Activated CD8-positive, alpha-beta memory T cell treated with anti-CD3 and anti-CD28 coated beads, Interleukin-2, amount 50 U/mL, for 4 hours (primary cell): Measurements from ENCODE around the gene SCN3B.
"Not testable (repeated sequence)": the region's sequence is repeated elsewhere in the genome, so short reads cannot be mapped to it uniquely, and the experiment has no call there.

Source experiments
- DNase-seq: peaks from one replicate; pipeline ENCODE4 v3.0.0-alpha.2; 2020

SCN3B gene, protein sequence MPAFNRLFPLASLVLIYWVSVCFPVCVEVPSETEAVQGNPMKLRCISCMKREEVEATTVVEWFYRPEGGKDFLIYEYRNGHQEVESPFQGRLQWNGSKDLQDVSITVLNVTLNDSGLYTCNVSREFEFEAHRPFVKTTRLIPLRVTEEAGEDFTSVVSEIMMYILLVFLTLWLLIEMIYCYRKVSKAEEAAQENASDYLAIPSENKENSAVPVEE

DNA sequence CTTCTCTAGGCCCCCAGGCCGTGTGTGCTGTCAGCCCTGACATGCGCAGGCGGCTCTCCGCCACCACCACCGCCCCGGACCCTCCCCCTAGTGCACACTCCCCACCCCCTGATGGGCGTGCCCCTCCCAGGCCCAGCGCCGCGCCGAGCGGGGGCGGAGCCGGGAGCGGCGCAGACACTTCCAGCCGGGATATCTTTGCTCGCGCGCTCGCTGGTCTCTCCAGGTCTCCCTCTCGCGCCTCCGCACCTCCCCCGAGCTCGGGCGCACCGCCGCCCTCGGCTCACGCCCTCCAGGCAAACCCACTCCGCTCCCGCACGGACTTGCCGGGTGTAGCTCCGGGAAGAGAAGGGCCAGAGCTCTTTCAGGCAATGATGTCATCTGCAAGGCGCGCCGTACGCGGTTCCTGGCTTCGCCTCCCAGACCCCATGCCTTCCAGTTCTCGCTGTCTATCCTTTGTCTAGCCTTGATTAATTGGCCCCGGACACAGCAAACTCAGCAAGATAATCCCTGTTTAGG lies at the start of gene SCN3B:
Gene SCN3B (minus strand): TSS at position 59 of the 516 bp plus-strand sequence. CDS start 823 bp downstream, outside the sequence.
- no peak for DNase-seq

DNA sequence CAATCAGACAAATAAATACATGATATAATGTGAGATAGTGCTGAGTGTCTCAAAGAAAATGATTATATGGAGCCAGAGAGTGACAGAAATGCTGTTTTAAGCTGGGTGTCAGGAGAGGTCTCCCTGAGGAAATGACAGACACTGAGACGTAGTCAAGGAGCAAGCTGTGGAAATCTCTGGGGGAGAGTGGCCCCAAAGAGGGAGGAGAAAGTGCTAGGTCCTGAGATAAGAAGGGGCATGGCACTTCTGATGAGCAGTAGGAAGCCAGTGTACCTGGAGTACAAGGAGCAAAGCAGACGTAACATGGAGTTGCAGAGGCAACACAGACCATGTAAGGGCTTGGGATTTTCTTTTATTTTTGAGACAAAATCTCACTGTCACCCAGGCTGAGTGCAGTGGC lies 48.3 kb upstream of the SCN3B start:
- no peak for DNase-seq

DNA sequence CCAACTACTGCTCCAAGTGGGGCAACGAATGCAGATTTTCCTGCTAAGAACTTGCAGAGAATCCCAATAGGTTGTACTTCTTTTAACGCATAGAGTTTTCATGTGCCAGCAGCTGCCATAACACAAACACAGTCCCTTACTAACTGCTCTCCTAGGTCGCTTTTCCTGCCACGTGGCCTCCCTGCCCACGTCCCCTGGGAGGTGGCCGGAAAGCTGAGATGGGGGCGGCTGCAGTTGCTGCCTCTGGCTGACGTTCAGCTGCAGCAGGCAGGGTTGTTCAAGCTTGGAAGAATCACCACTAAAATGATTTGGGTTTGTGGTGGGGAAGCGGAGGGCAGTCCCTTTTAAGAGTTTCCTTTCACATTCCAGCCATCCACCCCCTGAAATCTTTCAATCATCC lies 47.7 kb upstream of the SCN3B start:
- no peak for DNase-seq

DNA sequence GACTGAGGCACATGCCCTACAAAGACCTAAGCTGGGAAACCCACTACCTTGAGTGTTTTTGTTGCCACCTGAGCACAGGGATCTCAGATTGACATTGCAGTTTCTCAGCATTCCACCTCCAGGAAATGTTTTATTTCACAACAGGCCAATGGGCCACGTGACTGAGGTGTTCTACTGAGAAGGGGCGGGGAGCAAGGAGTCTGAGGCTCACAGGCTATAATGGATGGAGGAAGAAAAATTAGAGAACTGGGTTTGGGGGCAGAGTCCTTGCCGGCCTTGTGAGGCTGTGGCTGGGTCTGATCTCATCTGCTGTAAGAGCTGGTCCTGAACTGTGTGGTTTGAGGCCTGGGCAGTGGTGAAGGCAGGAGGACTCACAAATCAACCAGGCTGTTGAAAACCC lies 46.3 kb upstream of the SCN3B start:
- no peak for DNase-seq

DNA sequence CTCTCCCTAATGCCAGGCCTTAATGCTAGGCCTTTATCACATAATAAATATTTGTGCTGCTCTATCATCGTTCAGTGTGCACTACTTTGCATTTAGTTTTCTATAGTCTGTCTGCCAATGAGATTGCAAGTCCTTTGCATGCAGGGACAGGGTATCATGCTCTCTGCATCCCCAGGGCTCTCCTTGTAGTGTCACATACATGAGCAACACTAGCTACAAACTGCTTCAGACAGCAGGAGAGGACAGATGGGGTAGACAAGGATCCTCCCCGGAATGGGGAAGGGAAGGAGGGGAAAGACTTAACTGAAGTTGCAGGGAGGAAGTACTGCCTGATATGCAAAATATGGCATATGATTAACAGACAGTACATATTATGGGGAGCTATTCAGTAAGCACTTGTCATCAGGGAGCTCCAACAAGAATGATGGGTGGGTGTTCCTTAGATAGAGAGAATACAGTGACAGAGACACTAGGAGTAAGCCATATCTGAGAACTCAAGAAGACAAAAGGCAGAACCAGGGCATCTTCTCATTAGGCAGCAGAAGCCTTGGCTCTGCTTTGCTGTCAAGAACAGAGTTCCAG lies 44.2 kb upstream of the SCN3B start:
- DNase-seq: no peak

DNA sequence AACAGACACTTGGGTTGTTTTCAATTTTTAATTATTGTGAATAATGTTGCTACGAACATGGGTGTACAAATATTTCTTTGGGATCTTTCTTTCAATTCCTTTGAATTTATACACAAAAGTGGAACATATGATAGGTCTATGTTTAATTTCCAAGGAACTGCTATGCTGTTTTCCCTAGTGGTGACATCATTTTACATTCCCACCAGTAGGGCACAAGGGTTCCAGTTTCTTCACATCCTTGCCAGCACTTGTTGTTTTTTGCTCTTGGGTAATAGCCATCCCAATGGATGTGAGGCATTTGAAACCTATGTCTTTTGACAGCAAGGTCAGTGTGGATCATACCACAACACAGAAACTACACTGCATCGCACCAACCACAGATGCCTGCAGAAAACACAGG lies 41.8 kb upstream of the SCN3B start:
- DNase-seq: no peak

DNA sequence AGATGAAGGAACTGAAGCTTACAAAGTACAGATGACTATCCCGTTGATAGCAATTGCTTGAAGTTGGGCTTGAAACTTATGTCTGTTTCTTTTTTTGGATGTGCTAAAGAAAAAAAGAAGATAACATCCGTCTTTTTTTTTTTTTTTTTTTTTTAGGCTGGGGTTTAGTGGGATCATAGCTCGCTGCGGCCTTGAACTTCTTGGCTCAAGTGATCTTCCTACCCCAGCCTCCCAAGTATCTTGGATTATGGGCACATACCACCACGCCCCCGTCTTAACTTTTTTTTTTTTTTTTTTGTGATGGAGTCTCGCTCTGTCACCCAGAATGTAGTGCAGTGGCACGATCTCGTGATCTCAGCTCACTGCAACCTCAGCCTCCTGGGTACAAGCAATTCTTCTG lies 40.8 kb upstream of the SCN3B start:
- no peak for DNase-seq

DNA sequence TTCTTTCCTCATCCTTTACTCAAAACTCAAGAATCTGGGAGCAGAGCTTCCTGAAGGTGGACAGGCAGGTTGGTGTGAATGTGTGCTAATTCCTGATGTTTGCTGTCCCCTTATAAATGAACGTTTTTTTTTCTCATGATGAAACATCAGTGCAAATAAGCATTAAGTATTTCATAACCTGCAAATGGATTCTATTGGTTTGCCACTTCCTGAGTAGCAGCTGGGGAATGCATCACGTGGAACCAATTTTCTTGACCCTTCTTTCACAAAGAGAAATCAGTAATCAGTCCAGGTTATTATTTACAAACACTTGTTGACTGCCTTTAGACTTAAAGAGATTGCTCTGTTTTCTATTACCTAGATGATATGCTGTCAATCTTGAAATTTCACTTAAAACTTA lies 40.1 kb upstream of the SCN3B start:
- DNase-seq: no peak

DNA sequence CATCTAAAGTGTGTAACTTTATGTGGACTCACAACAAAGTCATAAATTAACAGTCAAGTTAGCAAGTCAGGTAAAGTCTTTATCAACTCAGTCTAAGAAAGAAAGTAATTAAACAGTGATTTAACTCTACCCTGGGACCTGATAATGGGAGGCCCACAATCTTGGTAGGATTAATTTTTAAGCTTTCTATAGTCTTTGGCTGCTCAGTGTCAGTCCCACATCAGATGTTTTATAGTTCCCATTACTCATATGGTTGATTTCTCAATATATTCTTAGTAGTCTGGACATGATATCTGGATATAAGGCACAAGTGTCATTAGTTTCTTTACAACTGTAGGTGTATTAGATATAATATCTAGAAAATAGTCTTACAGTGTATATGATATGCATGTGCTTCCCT lies 38.5 kb upstream of the SCN3B start:
- no peak for DNase-seq

DNA sequence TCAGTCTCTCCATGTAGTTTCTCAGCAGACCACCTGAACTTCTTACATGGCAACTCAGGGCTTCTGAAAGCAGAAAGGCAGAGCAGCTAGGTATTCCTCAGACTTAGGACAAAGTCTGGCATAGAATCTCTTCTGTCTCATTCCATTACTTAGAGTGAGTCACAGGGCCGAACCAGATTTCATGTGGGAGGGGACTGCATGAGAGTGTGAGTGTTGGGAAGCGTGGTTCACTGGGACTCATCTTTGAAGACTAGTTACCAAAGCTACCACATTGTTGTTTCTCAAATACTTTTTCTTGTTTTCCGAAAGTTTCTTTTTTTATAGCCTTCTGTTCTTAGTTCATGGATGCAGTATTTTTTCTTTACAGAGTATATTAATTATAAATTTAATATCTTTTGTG lies 36.1 kb upstream of the SCN3B start:
- DNase-seq: no peak

DNA sequence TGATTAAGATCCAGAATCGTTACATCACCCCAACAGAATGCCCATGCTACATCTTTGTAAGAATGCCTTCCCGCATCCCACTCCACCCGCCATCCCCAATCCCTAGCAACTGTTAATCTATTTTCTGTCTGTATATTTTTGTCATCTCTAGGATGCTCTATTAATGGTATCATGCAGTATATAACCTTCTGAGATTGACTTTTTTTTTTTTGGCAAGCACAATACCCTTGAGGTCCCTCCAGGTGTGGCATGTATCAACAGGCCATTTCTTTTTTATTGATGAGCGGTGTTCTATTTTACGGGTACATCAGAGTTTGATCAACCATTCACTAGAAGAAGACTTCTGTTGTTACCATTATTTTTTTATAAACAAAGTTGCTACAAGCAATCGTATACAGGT lies 30.2 kb upstream of the SCN3B start:
- DNase-seq: no peak

DNA sequence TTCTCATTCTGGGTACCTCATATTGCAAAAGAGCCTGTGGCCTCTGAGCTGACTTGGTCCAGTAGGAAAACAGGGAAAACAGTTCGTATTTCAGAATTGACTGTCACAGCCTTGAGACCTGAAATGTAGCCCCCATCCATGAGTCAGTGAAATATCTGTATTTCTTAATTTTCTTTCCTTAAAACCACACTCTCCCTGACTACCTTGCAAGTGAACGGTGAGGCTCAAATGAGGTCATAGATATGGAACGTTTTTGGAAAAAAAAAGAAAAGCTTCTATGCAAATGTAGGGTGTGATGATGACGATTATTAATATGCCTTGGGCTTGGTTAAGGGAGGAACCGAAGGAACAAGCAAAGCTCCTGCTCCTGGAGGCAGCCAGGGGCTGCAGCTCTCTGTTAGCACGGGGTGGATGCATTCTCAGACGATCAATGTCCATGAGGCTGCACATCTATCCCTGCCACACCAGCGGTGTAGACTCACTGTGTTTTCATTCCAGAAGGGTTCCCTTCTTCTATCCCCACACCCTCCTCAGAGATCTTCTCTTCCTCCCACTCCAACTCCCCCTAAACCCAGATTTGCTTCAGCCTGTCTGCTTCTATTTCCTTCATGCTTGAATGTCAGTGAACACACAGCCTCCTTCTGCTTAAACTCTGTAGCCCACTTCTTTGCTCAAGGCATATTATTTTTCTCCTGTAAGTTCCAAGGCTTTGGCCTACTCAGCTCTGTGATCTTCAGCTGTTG lies 29.2 kb upstream of the SCN3B start:
- no peak for DNase-seq

DNA sequence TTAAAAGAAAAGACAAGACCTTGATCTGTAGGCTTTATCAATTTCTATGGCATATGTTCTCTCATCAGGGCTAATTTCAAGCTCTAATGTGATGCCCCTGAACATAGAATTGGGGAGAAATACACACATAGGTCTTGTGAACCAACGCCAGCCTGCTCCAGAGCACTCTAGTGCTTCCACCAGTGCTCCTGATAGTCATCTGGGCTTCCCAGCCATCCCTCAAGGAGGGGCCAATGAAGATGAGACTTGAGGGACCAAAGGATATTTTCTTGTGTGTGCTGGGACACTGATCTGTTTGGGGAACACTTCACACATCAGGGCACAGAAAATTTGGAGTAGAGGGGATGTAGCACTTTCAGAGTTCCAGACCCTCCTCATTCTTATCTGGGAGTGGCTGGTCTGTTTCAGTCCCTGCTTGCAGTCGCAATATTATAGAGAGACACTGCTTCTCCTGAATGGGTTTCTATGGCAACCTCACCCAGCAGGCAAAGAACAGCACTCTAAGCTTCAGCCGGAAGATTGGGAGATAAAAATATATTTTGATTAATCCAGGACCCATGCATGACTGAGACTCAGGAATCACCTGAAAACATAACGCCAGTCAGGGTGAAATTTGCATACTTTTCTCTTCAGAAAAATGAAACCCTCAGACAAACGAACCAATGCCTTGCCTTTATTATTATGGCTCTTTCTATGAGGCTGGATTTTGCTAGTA lies 28.4 kb upstream of the SCN3B start:
- no peak for DNase-seq

DNA sequence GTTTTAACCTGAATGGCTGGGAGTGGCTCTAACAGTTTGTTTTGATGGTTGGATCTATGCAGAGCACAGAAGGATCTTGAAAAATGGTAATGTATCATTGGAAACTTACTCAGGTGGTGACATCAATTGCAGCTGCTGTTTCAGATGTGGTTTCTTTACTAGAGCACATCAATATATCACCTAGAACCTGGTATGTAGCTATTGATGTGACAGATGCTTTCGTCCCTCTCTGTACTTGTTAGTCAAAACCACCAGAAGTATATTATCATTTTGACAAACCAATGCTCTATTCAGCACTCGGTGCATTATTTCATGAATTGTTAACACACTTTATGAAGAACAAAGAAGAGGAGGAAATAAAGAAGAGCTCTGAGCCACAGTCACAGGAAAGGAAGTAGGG lies 26.6 kb upstream of the SCN3B start:
- DNase-seq: no peak

DNA sequence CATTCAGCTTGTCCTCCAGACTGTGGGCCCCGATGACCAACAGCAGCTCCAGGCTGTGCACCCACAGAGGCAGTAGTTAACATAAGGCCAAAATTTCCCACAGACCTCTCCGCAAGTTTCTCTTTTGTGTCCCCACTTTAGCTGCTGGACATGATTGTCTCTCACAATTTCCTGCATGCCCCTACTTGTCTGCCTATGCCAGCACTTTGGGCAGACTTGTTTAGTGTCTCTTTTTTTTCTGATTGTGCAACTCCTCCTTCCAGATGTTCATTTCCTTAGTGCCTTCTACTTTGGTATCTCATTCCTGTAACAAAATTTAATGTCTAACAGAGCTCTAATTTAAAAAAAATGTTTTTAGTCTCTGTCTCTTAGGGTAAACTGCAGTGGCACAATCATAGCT lies 23.8 kb upstream of the SCN3B start:
- DNase-seq: no peak

DNA sequence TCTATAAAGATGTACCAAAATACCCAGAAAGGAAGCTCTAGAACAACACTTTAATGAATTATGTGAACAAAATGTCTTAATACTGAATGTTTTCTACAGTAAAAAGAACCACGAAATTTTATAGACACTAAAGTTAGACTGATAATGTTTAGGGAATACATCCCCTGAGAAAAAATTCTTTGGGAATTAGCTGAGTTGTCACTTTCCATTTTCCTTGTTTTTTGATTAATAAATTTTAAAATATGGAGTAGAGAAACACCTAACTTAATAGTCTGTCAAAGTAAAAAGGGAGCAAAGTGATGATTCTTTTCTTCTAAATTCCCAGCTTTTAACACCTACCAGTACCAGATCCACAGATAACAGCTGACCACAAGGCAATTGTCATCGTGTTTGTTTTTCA lies 23.1 kb upstream of the SCN3B start:
- no peak for DNase-seq

DNA sequence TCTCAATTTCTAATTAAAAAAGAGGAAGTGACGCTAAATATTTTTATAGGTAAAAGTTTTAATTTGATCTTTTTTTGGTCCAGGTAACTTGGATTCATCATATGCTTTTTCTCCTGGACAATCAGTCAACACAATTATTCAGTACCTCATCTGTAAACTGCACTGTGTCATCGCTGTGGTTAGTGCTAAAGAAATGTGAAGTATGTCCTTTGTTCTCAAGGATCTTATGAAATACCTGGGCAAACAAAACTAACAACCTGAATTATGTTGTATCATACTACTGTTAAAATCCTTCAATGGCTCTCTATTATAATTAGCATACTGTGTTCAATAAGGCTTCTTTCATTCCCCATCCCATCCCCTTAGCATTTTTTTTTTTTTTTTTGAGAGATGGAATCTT lies 19.9 kb upstream of the SCN3B start:
- no peak for DNase-seq

DNA sequence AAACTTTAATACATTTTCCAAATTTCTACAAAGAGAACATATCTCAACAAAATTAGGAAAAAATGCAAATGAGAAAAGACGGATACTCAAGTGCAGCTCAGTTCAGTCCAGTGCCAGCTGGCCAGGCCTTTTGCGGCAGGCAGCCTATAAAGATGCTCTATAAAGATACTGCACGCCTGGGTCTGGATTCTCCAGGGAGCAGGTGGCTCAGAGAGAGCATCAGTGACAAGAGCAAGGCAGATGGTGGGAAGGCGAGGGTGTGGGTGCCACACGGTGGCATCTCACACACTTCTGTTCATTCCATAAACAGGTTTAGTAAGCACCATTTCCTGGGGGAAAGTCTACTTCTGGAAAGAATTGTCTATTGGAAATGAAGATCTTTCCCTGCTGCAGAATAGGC lies 18.1 kb upstream of the SCN3B start:
- no peak for DNase-seq

DNA sequence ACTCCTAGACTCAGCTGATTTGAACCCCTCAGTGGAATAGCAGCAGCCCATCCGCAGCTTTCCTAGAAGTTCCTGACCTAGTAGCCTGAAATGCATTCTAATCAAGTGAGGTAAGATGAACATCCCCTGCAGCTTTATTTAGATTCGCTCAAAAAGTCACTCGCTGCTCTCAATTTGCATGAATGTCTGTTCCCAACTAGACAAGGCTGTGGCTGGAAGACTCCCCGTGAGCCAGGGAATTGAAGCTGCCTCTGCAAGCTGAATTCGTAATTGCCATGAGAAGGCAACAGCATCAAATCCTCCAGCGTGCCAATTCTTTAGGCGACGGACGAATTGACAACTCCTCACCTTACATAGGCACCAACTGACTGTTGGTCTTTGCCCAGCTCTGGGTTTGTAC lies 17.1 kb upstream of the SCN3B start:
- DNase-seq: no peak

DNA sequence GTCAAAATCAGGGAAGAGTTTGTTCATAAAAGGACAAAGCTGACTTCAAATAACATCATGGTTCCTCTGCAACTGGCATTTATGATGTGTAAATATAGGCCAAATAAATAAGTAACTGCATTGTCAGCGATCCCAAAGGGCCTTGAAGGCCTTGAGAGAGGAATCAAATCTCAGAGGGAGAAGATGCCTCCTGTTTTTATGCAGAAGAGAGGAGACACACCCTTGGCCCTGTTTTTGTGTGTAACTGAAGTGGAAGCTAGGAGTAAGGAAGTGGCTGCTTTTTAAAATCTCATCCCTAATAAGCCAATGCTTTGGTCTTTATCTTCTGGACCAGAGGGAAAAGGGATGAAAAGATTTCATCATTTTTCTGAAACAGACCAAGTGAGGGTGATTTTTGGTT lies 15.7 kb upstream of the SCN3B start:
- no peak for DNase-seq

DNA sequence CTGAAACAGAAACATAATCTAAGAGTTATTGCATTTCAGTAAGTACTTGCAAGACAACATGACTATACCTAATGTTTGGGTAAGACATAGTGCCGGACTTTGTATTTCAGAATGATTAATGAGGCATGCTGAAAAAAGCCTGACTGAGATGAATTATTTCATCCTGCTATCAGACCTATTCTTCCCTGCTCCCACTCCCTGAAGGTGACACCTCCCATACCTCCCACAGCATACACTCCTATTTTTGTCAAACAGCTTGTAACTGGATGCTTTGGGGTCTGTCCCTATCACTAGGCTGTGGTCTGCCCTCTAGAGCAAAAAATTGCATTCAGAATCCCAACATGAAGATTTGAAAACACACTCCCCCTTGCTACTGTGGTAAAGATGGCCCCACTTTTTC lies 10.9 kb upstream of the SCN3B start:
- no peak for DNase-seq

DNA sequence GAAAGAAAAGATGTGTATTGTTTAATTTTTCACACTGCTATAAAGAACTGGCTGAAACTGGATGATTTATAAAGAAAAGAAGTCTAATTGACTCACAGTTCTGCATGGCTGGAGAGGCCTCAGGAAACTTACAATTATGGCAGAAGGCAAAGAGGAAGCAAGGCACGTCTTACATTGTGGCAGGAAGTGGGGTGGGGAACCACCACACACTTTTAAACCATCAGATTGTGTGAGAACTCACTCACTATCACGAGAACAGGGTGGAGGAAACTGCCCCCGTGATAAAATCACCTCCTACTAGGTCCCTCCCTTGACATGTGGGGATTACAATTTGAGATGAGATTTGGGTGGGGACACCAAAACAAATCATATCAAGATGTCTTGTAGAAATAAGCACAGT lies 5.5 kb upstream of the SCN3B start:
- DNase-seq: not testable (repeated sequence)

DNA sequence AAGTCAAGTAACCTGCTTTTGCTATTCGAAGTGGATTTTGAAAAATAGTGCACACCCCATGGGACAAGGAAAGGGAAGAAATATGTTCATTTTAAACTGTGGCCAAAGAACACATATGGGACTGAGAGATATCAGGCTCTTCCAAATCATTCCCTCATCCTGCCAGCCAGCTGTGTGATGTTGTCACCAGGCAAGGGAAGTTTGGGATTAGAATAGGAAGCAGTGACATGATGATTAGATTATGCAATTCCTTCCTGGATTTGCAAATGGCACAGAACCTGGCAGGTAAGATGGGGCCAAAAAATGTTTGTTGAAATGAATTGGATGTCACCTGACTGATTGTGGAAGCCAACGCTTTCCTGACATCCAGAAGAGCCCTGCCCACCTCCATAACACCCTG lies 4.9 kb upstream of the SCN3B start:
- no peak for DNase-seq
